SH-SY5Y (cell line): ENCODE data around the gene ARHGAP1.

Experiments used
- GATA2 ChIP-seq: IDR thresholded peaks from 2 replicates; pipeline ENCODE4 v1.6.1; 2011; ENCODE audit warnings: mild to moderate bottlenecking, low read depth, low read length
- GATA3 ChIP-seq: IDR thresholded peaks from 2 replicates; pipeline ENCODE4 v1.6.1; 2011; ENCODE audit warnings: low read depth, mild to moderate bottlenecking, low read length, moderate library complexity

- TF ChIP-seq GATA3 (no peak), GATA2 (no peak)
Measured at GRCh38 chr11:46679241-46680163, 20.9 kb downstream of the ARHGAP1 start.
